ENCODE data around the gene POLR3GL. TPM values are rescaled to one million over a fixed set of nuclear protein-coding genes. Genes with fewer than 3 reads are reported as not detected.

POLR3GL gene
- total RNA-seq (2022), result 2.9 and 3.4 TPM in 2 replicates
- Bru-seq, nascent RNA, result percentile 47 among the genes with signal in this experiment
- BruChase-seq, experiment 1, labeled RNA remaining after a 2-hour chase, result percentile 64 among the genes with signal in this experiment
- percentile 72 among the genes with signal in this experiment for BruChase-seq, experiment 2, labeled RNA remaining after a 6-hour chase
- long read RNA-seq, transcript POLR3GL-202 (8 exons, 1,165 nt), result major isoform, 6 of 8 reads
- long read RNA-seq, partial matches to known transcripts, result 1 of 8 reads
- long read RNA-seq, other reads (novel, unspliced or antisense), result 0 of 8 reads

GRCh38 chr1:145964328-145965118 lies at the start of gene POLR3GL, which contains the start of gene ANKRD34A:
Gene POLR3GL, plus strand, starts transcription at chr1:145964690. Its CDS starts 10,176 bp downstream, at chr1:145974866.
Gene ANKRD34A, minus strand, starts transcription at chr1:145964575. Its CDS starts 2,816 bp downstream, at chr1:145961759.
- Histone ChIP-seq H3K36me3 (ENCODE audit: control insufficient read depth, insufficient read depth, low read length) (no peaks in the 10 kb centered on the region), H3K4me3 (ENCODE audit: low read depth, low read length) (peak within 1 kb of the TSS; percentile 52), H3K4me1 (peaks cover 16% of the 10 kb centered on the region), H3K27me3 (replicated peaks; ENCODE audit: control insufficient read depth, insufficient read depth, low read length) (no peaks in the 10 kb centered on the region; the same call in 1 of the 2 replicates), H3K9me3 (no peaks in the 10 kb centered on the region; the same call in 1 of the 2 replicates)
- BruUV-seq (replicated peaks), result TSS peak; percentile 90
- peaks cover 17% of the 10 kb centered on the region for H3K4me1 Mint-ChIP-seq (ENCODE audit: low read depth, unreplicated experiment)
- intact Hi-C loops (cut with micrococcal nuclease; ENCODE audit: unreplicated experiment), result loop anchor here (1.0 to 5.0 kb wide), 5 partner anchors 32 to 73 kb away; partner anchors contain the start of genes PEX11B and TXNIP
- CTCF ChIA-PET, result interaction anchor here (0.6 to 2.4 kb wide), 9 partner anchors 10 to 119 kb away, joined by 3 to 18 read pairs (median 5); partner anchors contain the start of genes NUDT17 and RBM8A
- POLR2A ChIA-PET, result interaction anchor here (0.6 to 1.9 kb wide), 10 partner anchors 13 to 106 kb away, joined by 3 to 25 read pairs (median 4); partner anchors contain the start of gene RBM8A
- H3K27ac Mint-ChIP-seq (ENCODE audit: unreplicated experiment), result peak within 1 kb of the TSS; percentile 59
- H3K27me3 Mint-ChIP-seq (ENCODE audit: insufficient read depth, unreplicated experiment), result peaks cover 5% of the 10 kb centered on the region
- H3K4me3 Mint-ChIP-seq (ENCODE audit: unreplicated experiment), result peak within 1 kb of the TSS; percentile 87
- H3K36me3 Mint-ChIP-seq (ENCODE audit: insufficient read depth, unreplicated experiment), result no peaks in the 10 kb centered on the region
- TF ChIP-seq CTCF (IDR thresholded peaks at IDR 0.05; ENCODE audit: insufficient read depth in 1 of 2, low read depth in 1 of 2, low read length in 1 of 2, severe bottlenecking in 1 of 2, unreplicated experiment in 1 of 2), result no peak
- no peaks in the 10 kb centered on the region for H3K9me3 Mint-ChIP-seq (ENCODE audit: unreplicated experiment)
- DNase-seq, result peak; percentile 95 to 97

GRCh38 chr1:145916745-145917144 lies 47.7 kb upstream of the POLR3GL start:
- no peaks in the 10 kb centered on the region for H3K27me3 ChIP-seq (replicated peaks; ENCODE audit: control insufficient read depth, insufficient read depth, low read length)
- no peak overlapping the region for H3K27ac Mint-ChIP-seq (ENCODE audit: unreplicated experiment)
- DNase-seq, result no peak
- no peaks in the 10 kb centered on the region for H3K36me3 ChIP-seq (ENCODE audit: control insufficient read depth, insufficient read depth, low read length)
- peaks cover 7% of the 10 kb centered on the region for H3K4me1 Mint-ChIP-seq (ENCODE audit: low read depth, unreplicated experiment)
- peak overlapping the region; percentile 94 for H3K4me3 Mint-ChIP-seq (ENCODE audit: unreplicated experiment)
- H3K4me3 ChIP-seq (ENCODE audit: low read depth, low read length), result no peak overlapping the region
- H3K9me3 Mint-ChIP-seq (ENCODE audit: unreplicated experiment), result no peaks in the 10 kb centered on the region
- no peak for TF ChIP-seq CTCF (IDR thresholded peaks at IDR 0.05; ENCODE audit: insufficient read depth in 1 of 2, low read depth in 1 of 2, low read length in 1 of 2, severe bottlenecking in 1 of 2, unreplicated experiment in 1 of 2)
- CTCF ChIA-PET, result interaction anchor here (0.6 kb wide), 1 partner anchor 18 kb away, joined by 4 read pairs; no protein-coding TSS in a partner anchor
- intact Hi-C loops (cut with micrococcal nuclease; ENCODE audit: unreplicated experiment), result no loop called here
- no TSS peak for BruUV-seq (replicated peaks)
- H3K4me1 ChIP-seq, result no peaks in the 10 kb centered on the region
- H3K36me3 Mint-ChIP-seq (ENCODE audit: insufficient read depth, unreplicated experiment), result peaks cover 6% of the 10 kb centered on the region
- no peaks in the 10 kb centered on the region for H3K9me3 ChIP-seq
- no peaks in the 10 kb centered on the region for H3K27me3 Mint-ChIP-seq (ENCODE audit: insufficient read depth, unreplicated experiment)
- POLR2A ChIA-PET, result no interaction called here

GRCh38 chr1:145917595-145917994 lies 46.9 kb upstream of the POLR3GL start:
- H3K36me3 Mint-ChIP-seq (ENCODE audit: insufficient read depth, unreplicated experiment), result peaks cover 6% of the 10 kb centered on the region
- Histone ChIP-seq H3K27me3 (replicated peaks; ENCODE audit: control insufficient read depth, insufficient read depth, low read length) (no peaks in the 10 kb centered on the region), H3K36me3 (ENCODE audit: control insufficient read depth, insufficient read depth, low read length) (no peaks in the 10 kb centered on the region), H3K9me3 (no peaks in the 10 kb centered on the region), H3K4me1 (no peaks in the 10 kb centered on the region), H3K4me3 (ENCODE audit: low read depth, low read length) (peak overlapping the region; percentile 76)
- no peak for DNase-seq
- H3K9me3 Mint-ChIP-seq (ENCODE audit: unreplicated experiment), result no peaks in the 10 kb centered on the region
- peak overlapping the region; percentile 94 for H3K4me3 Mint-ChIP-seq (ENCODE audit: unreplicated experiment)
- CTCF ChIA-PET, result no interaction called here
- TF ChIP-seq CTCF (IDR thresholded peaks at IDR 0.05; ENCODE audit: insufficient read depth in 1 of 2, low read depth in 1 of 2, low read length in 1 of 2, severe bottlenecking in 1 of 2, unreplicated experiment in 1 of 2), result no peak
- no TSS peak for BruUV-seq (replicated peaks)
- no peaks in the 10 kb centered on the region for H3K27me3 Mint-ChIP-seq (ENCODE audit: insufficient read depth, unreplicated experiment)
- POLR2A ChIA-PET, result no interaction called here
- intact Hi-C loops (cut with micrococcal nuclease; ENCODE audit: unreplicated experiment), result no loop called here
- H3K27ac Mint-ChIP-seq (ENCODE audit: unreplicated experiment), result peak overlapping the region; percentile 79
- H3K4me1 Mint-ChIP-seq (ENCODE audit: low read depth, unreplicated experiment), result peaks cover 7% of the 10 kb centered on the region
